HL-60 (cell line): ENCODE measurements around the gene FBLN7.

Source experiments
- GABPA ChIP-seq: IDR thresholded peaks from 2 replicates; pipeline ENCODE4 v1.6.1; 2012; ENCODE audit warnings: low read depth
- POLR2AphosphoS5 ChIP-seq: IDR thresholded peaks from 2 replicates; pipeline ENCODE4 v1.6.1; 2012; ENCODE audit warnings: low read depth
- REST ChIP-seq: IDR thresholded peaks from 2 replicates; pipeline ENCODE4 v1.6.1; 2012; ENCODE audit warnings: low read depth; ENCODE audit not compliant: insufficient replicate concordance
- SPI1 ChIP-seq: IDR thresholded peaks from 2 replicates; pipeline ENCODE4 v1.6.1; 2012; ENCODE audit warnings: low read depth, mild to moderate bottlenecking, borderline replicate concordance
- TF ChIP-seq, protein P1 (sequence below): IDR thresholded peaks from one replicate; pipeline ENCODE4 v1.5.1; 2011; ENCODE audit warnings: low read length, control low read depth, inconsistent platforms; ENCODE audit not compliant: insufficient read depth

DNA sequence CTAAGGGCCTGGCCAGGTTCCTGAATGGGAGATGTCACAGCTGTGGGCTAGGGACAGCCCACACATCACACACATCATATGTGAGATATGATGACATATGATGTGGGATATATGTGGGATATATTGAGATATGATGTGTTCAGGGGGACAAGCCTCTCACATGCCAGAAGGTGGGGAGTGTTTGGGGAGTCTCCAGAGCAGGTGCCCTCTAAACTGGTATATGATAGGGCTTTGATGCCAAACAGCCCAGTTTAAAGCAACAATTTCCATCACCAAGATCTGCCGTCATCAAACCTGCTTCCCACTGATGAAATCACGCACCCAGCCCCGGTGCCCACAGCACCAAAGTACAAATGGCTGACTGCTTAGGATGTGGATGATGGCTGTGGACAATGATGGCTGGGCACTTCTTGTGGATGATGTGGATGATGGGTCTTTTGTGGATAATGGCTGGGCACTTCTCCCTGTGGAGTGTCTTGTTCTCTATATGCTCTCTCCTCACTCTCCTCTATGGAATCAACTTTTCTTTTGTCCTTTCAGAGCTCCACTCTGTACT lies 50.9 kb downstream of the FBLN7 start:
- TF ChIP-seq, protein P1, sequence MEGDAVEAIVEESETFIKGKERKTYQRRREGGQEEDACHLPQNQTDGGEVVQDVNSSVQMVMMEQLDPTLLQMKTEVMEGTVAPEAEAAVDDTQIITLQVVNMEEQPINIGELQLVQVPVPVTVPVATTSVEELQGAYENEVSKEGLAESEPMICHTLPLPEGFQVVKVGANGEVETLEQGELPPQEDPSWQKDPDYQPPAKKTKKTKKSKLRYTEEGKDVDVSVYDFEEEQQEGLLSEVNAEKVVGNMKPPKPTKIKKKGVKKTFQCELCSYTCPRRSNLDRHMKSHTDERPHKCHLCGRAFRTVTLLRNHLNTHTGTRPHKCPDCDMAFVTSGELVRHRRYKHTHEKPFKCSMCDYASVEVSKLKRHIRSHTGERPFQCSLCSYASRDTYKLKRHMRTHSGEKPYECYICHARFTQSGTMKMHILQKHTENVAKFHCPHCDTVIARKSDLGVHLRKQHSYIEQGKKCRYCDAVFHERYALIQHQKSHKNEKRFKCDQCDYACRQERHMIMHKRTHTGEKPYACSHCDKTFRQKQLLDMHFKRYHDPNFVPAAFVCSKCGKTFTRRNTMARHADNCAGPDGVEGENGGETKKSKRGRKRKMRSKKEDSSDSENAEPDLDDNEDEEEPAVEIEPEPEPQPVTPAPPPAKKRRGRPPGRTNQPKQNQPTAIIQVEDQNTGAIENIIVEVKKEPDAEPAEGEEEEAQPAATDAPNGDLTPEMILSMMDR: no peak
- no peak for TF ChIP-seq POLR2AphosphoS5
- no peak for TF ChIP-seq GABPA
- TF ChIP-seq SPI1: no peak
- TF ChIP-seq REST: no peak
